Heart left ventricle (tissue), 13 donors: ENCODE data around the gene USP12.

Experiments used
- CTCF ChIP-seq, 12 donors: fragments of 200-600 bp; sonication (generic) in 4 of 12; IDR thresholded peaks; one replicate each; pipeline versions ENCODE4 v1.5.0 to v1.8.0; 2018 to 2022; ENCODE audit warnings: antibody characterized with exemption in 12 of 12, mild to moderate bottlenecking in 5 of 12
- POLR2A ChIP-seq, 2 donors: fragments of 450-650 bp; IDR thresholded peaks; one replicate each; pipeline ENCODE4 v1.6.1; 2017; ENCODE audit warnings: antibody characterized with exemption in 2 of 2, mild to moderate bottlenecking in 2 of 2, moderate library complexity in 2 of 2
- donor health status: ischemic (EF 13 %, LVEDD 7.1; RV severe dilation, severe dysfunction).
- donor health status: DM: no; HTN: yes; CAD: no.
- donor health status: DM: no; HTN: no; CAD: no.
- donor health status: ischemic (EF 25% LVEDD 6.9; RV normal size, moderate dysfunction).
- donor health status: ischemic (EF 25% LVEDD 5.7; RV mildly dilated, moderate dysfunction).
- donor health status: ischemic (EF 35%, LVEDD 5.7; RV mildly dilated, moderate dysfunction).
- donor health status: nonischemic (EF 11% LVEDD 7.7; RV severe dilation, severe dysfunction).
- donor health status: DM: yes; HTN: yes; CAD: no.
- donor health status: PGD.
- donor health status: ischemic (EF 29% LVEDD 5.4; RV normal size, mild dysfunction).
- donor health status: nonischemic (EF 23%, LVEDD 6.1; RV moderate dilation, normal function).

GRCh38 chr13:27018344-27018861, 153.2 kb downstream of the USP12 start:
- TF ChIP-seq CTCF (IDR thresholded peaks at IDR 0.05) (no peak), POLR2A (IDR thresholded peaks at IDR 0.05) (no peak)
